Measurements from ENCODE around the gene TRIML2. TPM values are rescaled to one million over a fixed set of nuclear protein-coding genes. Genes with fewer than 3 reads are reported as not detected.

The TRIML2 gene
- total and polyA plus RNA-seq, 2 of the 13 experiments (the other 11 are each of a cell fraction or from before 2014, with no cell fraction given): not detected

DNA sequence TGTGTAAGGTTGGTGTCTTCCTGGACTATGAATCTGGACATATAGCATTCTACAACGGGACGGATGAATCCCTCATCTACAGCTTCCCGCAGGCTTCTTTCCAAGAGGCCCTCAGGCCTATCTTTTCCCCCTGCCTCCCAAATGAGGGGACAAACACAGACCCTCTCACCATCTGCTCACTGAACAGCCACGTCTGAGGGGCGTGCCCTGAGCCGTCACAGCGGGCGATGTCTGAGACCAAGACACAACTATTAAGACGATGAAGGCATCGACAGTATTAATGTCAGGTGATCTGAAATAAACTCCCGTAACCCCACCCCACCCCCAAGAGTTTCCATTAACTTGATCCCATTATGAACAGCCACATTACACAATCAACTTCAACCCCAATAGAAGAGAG is 37.8 kb upstream of the TRIML2 start:
- H3K4me1 ChIP-seq (ENCODE audit: insufficient read depth, low read length): no peaks in the 10 kb centered on the region
- WGBS (ENCODE audit: low lambda C conversion rate): 57% methylated on average over 11 of the region's 11 CpGs
- in situ Hi-C loops (cut with HindIII; ENCODE audit: extremely low pct_ligation_motif_present, low pct_unique_long_range_greater_than_20kb): no loop called here

DNA sequence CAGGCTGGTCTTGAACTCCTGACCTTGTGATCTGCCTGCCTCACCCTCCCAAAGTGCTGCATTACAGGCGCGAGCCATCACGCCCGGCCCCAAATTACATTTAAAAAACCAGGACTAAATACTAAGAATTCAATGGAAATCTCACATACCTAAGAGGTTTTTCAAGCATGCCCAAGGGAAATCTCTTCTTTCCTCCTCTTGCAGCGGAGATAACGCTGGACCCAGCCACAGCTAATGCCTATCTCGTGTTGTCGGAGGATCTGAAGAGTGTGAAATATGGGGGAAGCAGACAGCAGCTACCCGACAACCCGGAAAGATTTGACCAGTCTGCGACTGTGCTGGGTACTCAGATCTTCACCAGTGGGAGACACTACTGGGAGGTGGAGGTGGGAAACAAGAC is 37.2 kb upstream of the TRIML2 start:
- Histone ChIP-seq H3K79me2 (ENCODE audit: insufficient read depth, low read length) (no peaks in the 10 kb centered on the region), H4K20me1 (ENCODE audit: insufficient read depth, low read length) (no peaks in the 10 kb centered on the region), H2AFZ (ENCODE audit: low read length) (no peak overlapping the region), H3K9ac (ENCODE audit: insufficient read depth, low read depth, low read length) (no peak overlapping the region), H3K27ac (ENCODE audit: extremely low read length, insufficient read depth, low read length) (no peak overlapping the region), H3K9me3 (ENCODE audit: low read length) (peaks cover 8% of the 10 kb centered on the region; the same call in 1 of the 2 replicates), H3K4me1 (ENCODE audit: insufficient read depth, low read length) (no peaks in the 10 kb centered on the region), H3K4me3 (replicated peaks in 1 of 3; ENCODE audit: insufficient read depth in 1 of 3, low read depth in 2 of 3, low read length in 3 of 3) (no peak overlapping the region), H3K4me2 (ENCODE audit: low read depth, low read length) (no peak overlapping the region), H3K36me3 (replicated peaks in 1 of 2; ENCODE audit: control insufficient read depth in 1 of 2, insufficient read depth in 2 of 2, low read length in 2 of 2) (no peaks in the 10 kb centered on the region), H3K27me3 (ENCODE audit: control insufficient read depth in 1 of 2, insufficient read depth in 2 of 2, low read length in 2 of 2) (0 out of 5 replicates have a peak, but pooled peaks cover 0 to 6% of the 10 kb centered on the region in 2 experiments)
- in situ Hi-C loops (cut with HindIII; ENCODE audit: extremely low pct_ligation_motif_present, low pct_unique_long_range_greater_than_20kb) (no loop called here), intact Hi-C loops (cut with micrococcal nuclease; ENCODE audit: unreplicated experiment) (no loop called here)
- WGBS (ENCODE audit: low lambda C conversion rate): 38% methylated on average over 11 of the region's 11 CpGs
- DNase-seq (ENCODE audit: low spot score): no peak
- no peak for FAIRE-seq
- CTCF ChIA-PET (ENCODE audit: low intra/inter-chr PET ratio, low total read pairs): no interaction called here
- POLR2A ChIA-PET: no interaction called here
- ATAC-seq: no peak
- BruUV-seq (replicated peaks): no TSS peak
- no peak for TF ChIP-seq GABPB1 (CRISPR knock-in tag; IDR thresholded peaks at IDR 0.05)
- TF ChIP-seq, protein P1, sequence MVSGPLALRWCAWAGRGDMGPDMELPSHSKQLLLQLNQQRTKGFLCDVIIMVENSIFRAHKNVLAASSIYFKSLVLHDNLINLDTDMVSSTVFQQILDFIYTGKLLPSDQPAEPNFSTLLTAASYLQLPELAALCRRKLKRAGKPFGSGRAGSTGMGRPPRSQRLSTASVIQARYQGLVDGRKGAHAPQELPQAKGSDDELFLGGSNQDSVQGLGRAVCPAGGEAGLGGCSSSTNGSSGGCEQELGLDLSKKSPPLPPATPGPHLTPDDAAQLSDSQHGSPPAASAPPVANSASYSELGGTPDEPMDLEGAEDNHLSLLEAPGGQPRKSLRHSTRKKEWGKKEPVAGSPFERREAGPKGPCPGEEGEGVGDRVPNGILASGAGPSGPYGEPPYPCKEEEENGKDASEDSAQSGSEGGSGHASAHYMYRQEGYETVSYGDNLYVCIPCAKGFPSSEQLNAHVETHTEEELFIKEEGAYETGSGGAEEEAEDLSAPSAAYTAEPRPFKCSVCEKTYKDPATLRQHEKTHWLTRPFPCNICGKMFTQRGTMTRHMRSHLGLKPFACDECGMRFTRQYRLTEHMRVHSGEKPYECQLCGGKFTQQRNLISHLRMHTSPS (CRISPR knock-in tag; IDR thresholded peaks at IDR 0.05; ENCODE audit: low read depth): no peak
- no peak for TF ChIP-seq ZBTB3 (CRISPR knock-in tag; IDR thresholded peaks at IDR 0.05; ENCODE audit: borderline replicate concordance, low read depth)
- no peak for TF ChIP-seq GATAD1 (CRISPR knock-in tag; IDR thresholded peaks at IDR 0.05)
- no peak for TF ChIP-seq ZNF331 (CRISPR knock-in tag; IDR thresholded peaks at IDR 0.05)
- TF ChIP-seq, protein P2, sequence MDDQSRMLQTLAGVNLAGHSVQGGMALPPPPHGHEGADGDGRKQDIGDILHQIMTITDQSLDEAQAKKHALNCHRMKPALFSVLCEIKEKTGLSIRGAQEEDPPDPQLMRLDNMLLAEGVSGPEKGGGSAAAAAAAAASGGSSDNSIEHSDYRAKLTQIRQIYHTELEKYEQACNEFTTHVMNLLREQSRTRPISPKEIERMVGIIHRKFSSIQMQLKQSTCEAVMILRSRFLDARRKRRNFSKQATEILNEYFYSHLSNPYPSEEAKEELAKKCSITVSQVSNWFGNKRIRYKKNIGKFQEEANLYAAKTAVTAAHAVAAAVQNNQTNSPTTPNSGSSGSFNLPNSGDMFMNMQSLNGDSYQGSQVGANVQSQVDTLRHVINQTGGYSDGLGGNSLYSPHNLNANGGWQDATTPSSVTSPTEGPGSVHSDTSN (CRISPR knock-in tag; IDR thresholded peaks at IDR 0.05; ENCODE audit: borderline replicate concordance): no peak
- TF ChIP-seq ZNF205 (CRISPR knock-in tag; IDR thresholded peaks at IDR 0.05): no peak

More for the DNA sequence above, 37.8 kb upstream of the TRIML2 start:
- TF ChIP-seq GABPB1 (CRISPR knock-in tag; IDR thresholded peaks at IDR 0.05) (no peak), ZNF224 (CRISPR knock-in tag; IDR thresholded peaks at IDR 0.05) (no peak)
- TF ChIP-seq, protein P3, sequence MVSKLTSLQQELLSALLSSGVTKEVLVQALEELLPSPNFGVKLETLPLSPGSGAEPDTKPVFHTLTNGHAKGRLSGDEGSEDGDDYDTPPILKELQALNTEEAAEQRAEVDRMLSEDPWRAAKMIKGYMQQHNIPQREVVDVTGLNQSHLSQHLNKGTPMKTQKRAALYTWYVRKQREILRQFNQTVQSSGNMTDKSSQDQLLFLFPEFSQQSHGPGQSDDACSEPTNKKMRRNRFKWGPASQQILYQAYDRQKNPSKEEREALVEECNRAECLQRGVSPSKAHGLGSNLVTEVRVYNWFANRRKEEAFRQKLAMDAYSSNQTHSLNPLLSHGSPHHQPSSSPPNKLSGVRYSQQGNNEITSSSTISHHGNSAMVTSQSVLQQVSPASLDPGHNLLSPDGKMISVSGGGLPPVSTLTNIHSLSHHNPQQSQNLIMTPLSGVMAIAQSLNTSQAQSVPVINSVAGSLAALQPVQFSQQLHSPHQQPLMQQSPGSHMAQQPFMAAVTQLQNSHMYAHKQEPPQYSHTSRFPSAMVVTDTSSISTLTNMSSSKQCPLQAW (CRISPR knock-in tag; IDR thresholded peaks at IDR 0.05): no peak
- Histone ChIP-seq H3K4me2 (ENCODE audit: low read depth, low read length) (no peak overlapping the region), H3K36me3 (replicated peaks in 1 of 2; ENCODE audit: control insufficient read depth in 1 of 2, insufficient read depth in 2 of 2, low read length in 2 of 2) (no peaks in the 10 kb centered on the region), H3K27ac (ENCODE audit: extremely low read length, insufficient read depth, low read length) (no peak overlapping the region), H3K79me2 (ENCODE audit: insufficient read depth, low read length) (no peaks in the 10 kb centered on the region), H3K9ac (ENCODE audit: insufficient read depth, low read depth, low read length) (no peak overlapping the region), H3K4me3 (replicated peaks in 1 of 3; ENCODE audit: insufficient read depth in 1 of 3, low read depth in 2 of 3, low read length in 3 of 3) (no peak overlapping the region), H3K27me3 (ENCODE audit: control insufficient read depth in 1 of 2, insufficient read depth in 2 of 2, low read length in 2 of 2) (0 out of 5 replicates have a peak, but pooled peaks cover 0 to 6% of the 10 kb centered on the region in 2 experiments), H4K20me1 (ENCODE audit: insufficient read depth, low read length) (no peaks in the 10 kb centered on the region), H2AFZ (ENCODE audit: low read length) (no peak overlapping the region), H3K9me3 (ENCODE audit: low read length) (peaks cover 8% of the 10 kb centered on the region; the same call in 1 of the 2 replicates)
- POLR2A ChIA-PET: no interaction called here
- intact Hi-C loops (cut with micrococcal nuclease; ENCODE audit: unreplicated experiment): no loop called here
- BruUV-seq (replicated peaks): no TSS peak
- FAIRE-seq (no peak), ATAC-seq (no peak), DNase-seq (ENCODE audit: low spot score) (no peak)
- CTCF ChIA-PET (ENCODE audit: low intra/inter-chr PET ratio, low total read pairs): no interaction called here

Measured in HepG2 (cell line).